ENCODE measurements around the gene GRB14.

GRCh38 chr2:164664070-164664469 is 42.8 kb upstream of the GRB14 start:
- TF ChIP-seq CTCF (IDR thresholded peaks at IDR 0.05) (no peak), POLR2AphosphoS5 (IDR thresholded peaks at IDR 0.05; ENCODE audit: insufficient read depth in 1 of 2, low read depth in 1 of 2) (no peak), POLR2A (IDR thresholded peaks at IDR 0.05) (no peak)

All from vagina (tissue), 2 donors.